A673 (cell line): ENCODE data around the gene SYT9.

Source experiments
- EZH2 ChIP-seq: fragments of 200-600 bp; sonication (generic); IDR thresholded peaks from 2 replicates; pipeline ENCODE4 v1.6.1; 2017; ENCODE audit warnings: borderline replicate concordance, low read depth, mild to moderate bottlenecking, mixed read lengths, antibody characterized with exemption, low read length; ENCODE audit not compliant: poor library complexity, severe bottlenecking
- TF ChIP-seq, protein P1 (sequence below): fragments of 300-800, 200-600 bp; sonication (generic); conservative IDR thresholded peaks from 2 replicates; pipeline ENCODE4 v1.5.1; 2017; ENCODE audit warnings: low read depth, mild to moderate bottlenecking, antibody characterized with exemption, low read length, moderate library complexity, mixed read lengths

DNA sequence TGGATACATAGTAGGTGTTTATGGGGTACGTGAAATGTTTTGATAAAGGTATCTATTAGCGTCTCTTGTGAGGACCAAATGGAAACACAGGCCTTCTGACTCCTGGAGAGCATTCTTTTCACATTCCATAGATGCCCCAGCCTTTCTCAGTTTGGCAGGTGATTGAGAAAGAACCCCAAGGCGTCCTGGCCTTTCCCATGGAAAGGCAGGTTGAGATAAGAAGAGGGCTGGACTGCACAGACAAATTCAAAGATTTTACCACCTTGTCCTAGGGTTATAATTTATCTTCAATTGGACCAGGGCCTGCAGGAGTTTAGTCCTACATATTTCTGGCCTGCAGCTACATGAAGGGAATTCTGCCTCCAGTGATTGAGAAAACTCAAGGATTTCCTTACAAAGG lies 232.9 kb downstream of the SYT9 start:
- TF ChIP-seq, protein P1, sequence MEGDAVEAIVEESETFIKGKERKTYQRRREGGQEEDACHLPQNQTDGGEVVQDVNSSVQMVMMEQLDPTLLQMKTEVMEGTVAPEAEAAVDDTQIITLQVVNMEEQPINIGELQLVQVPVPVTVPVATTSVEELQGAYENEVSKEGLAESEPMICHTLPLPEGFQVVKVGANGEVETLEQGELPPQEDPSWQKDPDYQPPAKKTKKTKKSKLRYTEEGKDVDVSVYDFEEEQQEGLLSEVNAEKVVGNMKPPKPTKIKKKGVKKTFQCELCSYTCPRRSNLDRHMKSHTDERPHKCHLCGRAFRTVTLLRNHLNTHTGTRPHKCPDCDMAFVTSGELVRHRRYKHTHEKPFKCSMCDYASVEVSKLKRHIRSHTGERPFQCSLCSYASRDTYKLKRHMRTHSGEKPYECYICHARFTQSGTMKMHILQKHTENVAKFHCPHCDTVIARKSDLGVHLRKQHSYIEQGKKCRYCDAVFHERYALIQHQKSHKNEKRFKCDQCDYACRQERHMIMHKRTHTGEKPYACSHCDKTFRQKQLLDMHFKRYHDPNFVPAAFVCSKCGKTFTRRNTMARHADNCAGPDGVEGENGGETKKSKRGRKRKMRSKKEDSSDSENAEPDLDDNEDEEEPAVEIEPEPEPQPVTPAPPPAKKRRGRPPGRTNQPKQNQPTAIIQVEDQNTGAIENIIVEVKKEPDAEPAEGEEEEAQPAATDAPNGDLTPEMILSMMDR = no peak
- TF ChIP-seq EZH2 = no peak
